HepG2 (cell line): ENCODE results near the gene INSIG1. TPM values are rescaled to one million over a fixed set of nuclear protein-coding genes. Genes with fewer than 3 reads are reported as not detected.

Experiments
- ATAC-seq: fragments of 200-7000 bp; cut with Tn5 transposase; 3 replicates; pipeline ENCODE4 v1.9.1; 2020; ENCODE audit warnings: mild to moderate bottlenecking, moderate library complexity
- BruUV-seq: library from RNA; stranded (reverse); fragments of 400-500 nt; replicated peaks from 2 replicates; lab custom pipeline; 2021; lab: Mats Ljungman, UMichigan
- CTCF ChIA-PET: fragments of 300-600 bp; formaldehyde crosslinking; extraction: SDS; loops from one replicate; lab custom pipeline; 2021; ENCODE audit warnings: low total read pairs, inconsistent platforms, low intra/inter-chr PET ratio; lab: Yijun Ruan, JAX
- POLR2A ChIA-PET: fragments of 350-600 bp; sonication (Branson Sonifier 250); formaldehyde crosslinking; loops from one replicate; lab custom pipeline; 2020; ENCODE audit warnings: antibody characterized with exemption, inconsistent platforms; lab: Yijun Ruan, JAX
- DNase-seq: peaks from one replicate; pipeline ENCODE4 v3.0.0-alpha.2; 2015; ENCODE audit warnings: low spot score
- FAIRE-seq: peaks from 3 replicates; lab custom pipeline; 2011; peaks lifted over from hg19 to GRCh38; lab: Jason Lieb, UNC
- H2AFZ ChIP-seq: one replicate; pipeline ENCODE4 v1.6.1; 2011; ENCODE audit warnings: low read length, inconsistent platforms
- H3K27ac ChIP-seq: fragments of 300-600 bp; 3 replicates; pipeline ENCODE4 v1.8.0; 2011; ENCODE audit warnings: mixed run types, mild to moderate bottlenecking, mixed read lengths, low read length, inconsistent platforms; ENCODE audit not compliant: insufficient read depth; ENCODE audit errors: extremely low read length
- H3K27me3 ChIP-seq, 2 experiments: fragments of 200-600 bp in 1 of 2; 2 replicates in 1 of 2; 3 replicates in 1 of 2; pipeline versions ENCODE4 v1.6.0 to v1.8.0; 2011; ENCODE audit warnings: low read length in 2 of 2, mild to moderate bottlenecking in 2 of 2, moderate library complexity in 2 of 2, inconsistent platforms in 1 of 2; ENCODE audit not compliant: insufficient read depth in 2 of 2, control insufficient read depth in 1 of 2
- H3K36me3 ChIP-seq, 2 experiments: fragments of 200-600 bp in 1 of 2; replicated peaks in 1 of 2; 2 replicates in 1 of 2; 3 replicates in 1 of 2; pipeline versions ENCODE4 v1.5.1 to v1.8.0; 2011; ENCODE audit warnings: low read length in 2 of 2, inconsistent platforms in 1 of 2; ENCODE audit not compliant: insufficient read depth in 2 of 2, control insufficient read depth in 1 of 2
- H3K4me1 ChIP-seq: 2 replicates; pipeline ENCODE4 v1.5.1; 2012; ENCODE audit warnings: low read length, inconsistent platforms; ENCODE audit not compliant: insufficient read depth
- H3K4me2 ChIP-seq: 2 replicates; pipeline ENCODE4 v1.6.0; 2011; ENCODE audit warnings: low read depth, low read length, inconsistent platforms
- H3K4me3 ChIP-seq, 3 experiments: fragments of 200-600 bp in 1 of 3; sonication (generic), shearing (Covaris generic) in 1 of 3; replicated peaks in 1 of 3; 2 replicates each; pipeline ENCODE4 v1.5.1; 2011 to 2016; ENCODE audit warnings: low read length in 3 of 3, inconsistent platforms in 2 of 3, low read depth in 2 of 3, mild to moderate bottlenecking in 2 of 3, control low read depth in 1 of 3, mixed read lengths in 1 of 3; ENCODE audit not compliant: insufficient read depth in 1 of 3
- H3K79me2 ChIP-seq: one replicate; pipeline ENCODE4 v1.6.1; 2011; ENCODE audit warnings: low read length, inconsistent platforms; ENCODE audit not compliant: insufficient read depth
- H3K9ac ChIP-seq: 2 replicates; pipeline ENCODE4 v1.6.0; 2011; ENCODE audit warnings: mild to moderate bottlenecking, low read depth, low read length, inconsistent platforms; ENCODE audit not compliant: insufficient read depth
- H3K9me3 ChIP-seq: 2 replicates; pipeline ENCODE4 v1.5.1; 2012; ENCODE audit warnings: mild to moderate bottlenecking, low read length
- H4K20me1 ChIP-seq: 2 replicates; pipeline ENCODE4 v1.6.0; 2011; ENCODE audit warnings: inconsistent platforms, mild to moderate bottlenecking, low read length, moderate library complexity; ENCODE audit not compliant: insufficient read depth
- ARHGAP35 ChIP-seq: sonication (generic); formaldehyde crosslinking; IDR thresholded peaks from 2 replicates; pipeline ENCODE4 v1.9.0; 2022; ENCODE audit warnings: mild to moderate bottlenecking, inconsistent platforms, moderate library complexity, missing genetic modification reagents, borderline replicate concordance
- ARNT2 ChIP-seq: sonication (generic); formaldehyde crosslinking; IDR thresholded peaks from 2 replicates; pipeline ENCODE4 v1.8.0; 2022; ENCODE audit warnings: mild to moderate bottlenecking, low read depth, missing genetic modification reagents, moderate library complexity
- BCL6 ChIP-seq: IDR thresholded peaks from 2 replicates; pipeline ENCODE4 v1.6.1; 2016; ENCODE audit warnings: missing genetic modification reagents, missing compliant biosample characterization
- GFI1 ChIP-seq: sonication (generic); formaldehyde crosslinking; IDR thresholded peaks from 2 replicates; pipeline ENCODE4 v1.5.0; 2020; ENCODE audit warnings: missing genetic modification reagents, mild to moderate bottlenecking, borderline replicate concordance
- HDAC2 ChIP-seq: sonication (generic); formaldehyde crosslinking; IDR thresholded peaks from 2 replicates; pipeline ENCODE4 v1.4.0; 2020; ENCODE audit warnings: missing genetic modification reagents
- HNF4A ChIP-seq: sonication (generic); formaldehyde crosslinking; IDR thresholded peaks from 2 replicates; pipeline ENCODE4 v1.4.0; 2020; ENCODE audit warnings: missing genetic modification reagents
- HOXA3 ChIP-seq: sonication (generic); formaldehyde crosslinking; IDR thresholded peaks from 2 replicates; pipeline ENCODE4 v1.5.0; 2020; ENCODE audit warnings: missing genetic modification reagents
- KLF6 ChIP-seq: IDR thresholded peaks from 2 replicates; pipeline ENCODE4 v1.8.0; 2016; ENCODE audit warnings: missing biosample characterization, missing genetic modification reagents
- MBD4 ChIP-seq: IDR thresholded peaks from 2 replicates; pipeline ENCODE4 v1.6.1; 2012; ENCODE audit warnings: low read length, inconsistent platforms, borderline replicate concordance
- NFKB2 ChIP-seq: sonication (generic); formaldehyde crosslinking; IDR thresholded peaks from 2 replicates; pipeline ENCODE4 v1.4.0; 2020; ENCODE audit warnings: missing genetic modification reagents, borderline replicate concordance
- RELA ChIP-seq: sonication (generic); formaldehyde crosslinking; IDR thresholded peaks from 2 replicates; pipeline ENCODE4 v1.4.0; 2020; ENCODE audit warnings: missing genetic modification reagents
- SP5 ChIP-seq: IDR thresholded peaks from 2 replicates; pipeline ENCODE4 v1.6.1; 2016; ENCODE audit warnings: low read depth, borderline replicate concordance
- STAG1 ChIP-seq: sonication (generic); formaldehyde crosslinking; IDR thresholded peaks from 2 replicates; pipeline ENCODE4 v1.4.0; 2020; ENCODE audit warnings: missing genetic modification reagents
- ZMAT3 ChIP-seq: sonication (generic); formaldehyde crosslinking; conservative IDR thresholded peaks from 2 replicates; pipeline ENCODE4 v1.7.0; 2021; ENCODE audit warnings: missing genetic modification reagents
- ZNF317 ChIP-seq: sonication (generic); formaldehyde crosslinking; IDR thresholded peaks from 2 replicates; pipeline ENCODE4 v1.5.0; 2020; ENCODE audit warnings: mild to moderate bottlenecking, missing genetic modification reagents
- ZNF329 ChIP-seq: sonication (generic); formaldehyde crosslinking; IDR thresholded peaks from 2 replicates; pipeline ENCODE4 v1.9.0; 2021; ENCODE audit warnings: low read depth, mild to moderate bottlenecking, missing genetic modification reagents
- WGBS: methylation state at CpG from one replicate; pipeline ENCODE4 v1.1.6; 2017; ENCODE audit warnings: low lambda C conversion rate; 5-methylcytosine and 5-hydroxymethylcytosine counted together
- in situ Hi-C: cut with HindIII; loops from 2 replicates; pipeline ENCODE4 v1.10.0; 2017; ENCODE audit warnings: low pct_unique_long_range_greater_than_20kb; ENCODE audit not compliant: extremely low pct_ligation_motif_present
- intact Hi-C: fragments of 100-400 bp; cut with micrococcal nuclease; formaldehyde crosslinking; loops from one replicate; pipeline ENCODE4 v1.10.0; 2022; ENCODE audit not compliant: unreplicated experiment
- polyA plus RNA-seq, 8 experiments: library from polyadenylated mRNA; depleted of rRNA in 3 of 8; stranded (reverse) in 7 of 8; unstranded in 1 of 8; fragments of >200 nt; fragmentation: Illumina TruSeq in 4 of 8; extraction: Trizol in 4 of 8; gene quantifications; 2 replicates each; pipeline versions ENCODE4 v1.2.1 to v1.2.3, GENCODE V29; 2011 to 2016; ENCODE audit warnings: low read depth in 4 of 8, missing spikeins in 1 of 8, mixed read lengths in 1 of 8; ENCODE audit not compliant: insufficient read depth in 1 of 8
- total RNA-seq, 5 experiments: library from RNA; depleted of rRNA; stranded (reverse); fragments of >200 nt; fragmentation: Illumina TruSeq; extraction: Trizol; gene quantifications; 2 replicates each; pipeline ENCODE4 v1.2.3, GENCODE V29; 2016; ENCODE audit warnings: low read depth in 1 of 5
- TF ChIP-seq, protein P1 (sequence below): sonication (generic); formaldehyde crosslinking; IDR thresholded peaks from 2 replicates; pipeline ENCODE4 v1.5.0; 2020; ENCODE audit warnings: missing genetic modification reagents
- TF ChIP-seq, protein P2 (sequence below): sonication (generic); formaldehyde crosslinking; IDR thresholded peaks from 2 replicates; pipeline ENCODE4 v1.4.0; 2020; ENCODE audit warnings: missing genetic modification reagents
- TF ChIP-seq, protein P3 (sequence below): sonication (generic); formaldehyde crosslinking; IDR thresholded peaks from 2 replicates; pipeline ENCODE4 v1.4.0; 2020; ENCODE audit warnings: missing genetic modification reagents

INSIG1 gene
- total and polyA plus RNA-seq, 2 of the 13 experiments (the other 11 are each of a cell fraction or from before 2014, with no cell fraction given), result 0.07 to 0.11 TPM

DNA sequence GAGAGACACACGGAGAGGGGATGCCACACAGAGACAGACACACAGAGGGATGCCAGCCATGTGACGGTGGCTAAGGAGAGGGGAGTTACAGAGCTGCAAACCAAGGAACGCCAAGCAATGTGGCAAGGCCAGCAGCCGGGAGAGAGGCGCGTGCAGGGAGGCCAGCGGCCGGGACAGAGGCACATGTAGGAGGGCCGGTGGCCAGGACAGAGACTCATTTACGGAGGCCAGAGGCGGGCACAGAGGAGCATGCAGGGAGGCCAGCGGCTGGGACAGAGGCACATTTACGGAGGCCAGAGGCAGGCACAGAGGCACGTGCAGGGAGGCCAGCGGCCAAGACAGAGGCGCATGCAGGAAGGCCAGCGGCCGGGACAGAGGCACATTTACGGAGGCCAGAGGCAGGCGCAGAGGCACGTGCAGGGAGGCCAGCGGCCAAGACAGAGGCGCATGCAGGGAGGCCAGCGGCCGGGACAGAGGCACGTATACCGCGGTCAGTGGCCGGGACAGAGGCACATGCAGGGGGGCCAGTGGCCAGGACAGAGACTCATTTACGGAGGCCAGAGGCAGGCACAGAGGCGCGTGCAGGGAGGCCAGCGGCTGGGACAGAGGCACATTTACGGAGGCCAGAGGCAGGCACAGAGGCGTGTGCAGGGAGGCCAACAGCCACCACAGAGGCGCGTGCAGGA is 40.4 kb downstream of the INSIG1 start:
- intact Hi-C loops (no loop called here), in situ Hi-C loops (no loop called here)
- 67% methylated on average over 37 of the region's 37 CpGs for WGBS
- Histone ChIP-seq H4K20me1 (no peaks in the 10 kb centered on the region), H3K4me3 (no peak overlapping the region), H2AFZ (no peak overlapping the region), H3K79me2 (no peaks in the 10 kb centered on the region), H3K4me1 (no peaks in the 10 kb centered on the region), H3K27ac (no peak overlapping the region), H3K27me3 (peaks cover 4 to 50% of the 10 kb centered on the region in 2 experiments; a peak in 3 of 5 replicates), H3K4me2 (no peak overlapping the region), H3K9ac (no peak overlapping the region), H3K36me3 (no peaks in the 10 kb centered on the region), H3K9me3 (no peaks in the 10 kb centered on the region)
- no peak for FAIRE-seq
- no TSS peak for BruUV-seq
- ATAC-seq, result no peak
- ChIA-PET CTCF (no interaction called here), POLR2A (no interaction called here)
- no peak for DNase-seq
- no peak for TF ChIP-seq ZMAT3 (CRISPR knock-in tag)
- TF ChIP-seq NFKB2 (CRISPR knock-in tag), result no peak
- TF ChIP-seq, protein P1, sequence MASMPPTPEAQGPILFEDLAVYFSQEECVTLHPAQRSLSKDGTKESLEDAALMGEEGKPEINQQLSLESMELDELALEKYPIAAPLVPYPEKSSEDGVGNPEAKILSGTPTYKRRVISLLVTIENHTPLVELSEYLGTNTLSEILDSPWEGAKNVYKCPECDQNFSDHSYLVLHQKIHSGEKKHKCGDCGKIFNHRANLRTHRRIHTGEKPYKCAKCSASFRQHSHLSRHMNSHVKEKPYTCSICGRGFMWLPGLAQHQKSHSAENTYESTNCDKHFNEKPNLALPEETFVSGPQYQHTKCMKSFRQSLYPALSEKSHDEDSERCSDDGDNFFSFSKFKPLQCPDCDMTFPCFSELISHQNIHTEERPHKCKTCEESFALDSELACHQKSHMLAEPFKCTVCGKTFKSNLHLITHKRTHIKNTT (CRISPR knock-in tag), result no peak
- TF ChIP-seq ARHGAP35 (CRISPR knock-in tag), result no peak
- no peak for TF ChIP-seq STAG1 (CRISPR knock-in tag)
- TF ChIP-seq, protein P2, sequence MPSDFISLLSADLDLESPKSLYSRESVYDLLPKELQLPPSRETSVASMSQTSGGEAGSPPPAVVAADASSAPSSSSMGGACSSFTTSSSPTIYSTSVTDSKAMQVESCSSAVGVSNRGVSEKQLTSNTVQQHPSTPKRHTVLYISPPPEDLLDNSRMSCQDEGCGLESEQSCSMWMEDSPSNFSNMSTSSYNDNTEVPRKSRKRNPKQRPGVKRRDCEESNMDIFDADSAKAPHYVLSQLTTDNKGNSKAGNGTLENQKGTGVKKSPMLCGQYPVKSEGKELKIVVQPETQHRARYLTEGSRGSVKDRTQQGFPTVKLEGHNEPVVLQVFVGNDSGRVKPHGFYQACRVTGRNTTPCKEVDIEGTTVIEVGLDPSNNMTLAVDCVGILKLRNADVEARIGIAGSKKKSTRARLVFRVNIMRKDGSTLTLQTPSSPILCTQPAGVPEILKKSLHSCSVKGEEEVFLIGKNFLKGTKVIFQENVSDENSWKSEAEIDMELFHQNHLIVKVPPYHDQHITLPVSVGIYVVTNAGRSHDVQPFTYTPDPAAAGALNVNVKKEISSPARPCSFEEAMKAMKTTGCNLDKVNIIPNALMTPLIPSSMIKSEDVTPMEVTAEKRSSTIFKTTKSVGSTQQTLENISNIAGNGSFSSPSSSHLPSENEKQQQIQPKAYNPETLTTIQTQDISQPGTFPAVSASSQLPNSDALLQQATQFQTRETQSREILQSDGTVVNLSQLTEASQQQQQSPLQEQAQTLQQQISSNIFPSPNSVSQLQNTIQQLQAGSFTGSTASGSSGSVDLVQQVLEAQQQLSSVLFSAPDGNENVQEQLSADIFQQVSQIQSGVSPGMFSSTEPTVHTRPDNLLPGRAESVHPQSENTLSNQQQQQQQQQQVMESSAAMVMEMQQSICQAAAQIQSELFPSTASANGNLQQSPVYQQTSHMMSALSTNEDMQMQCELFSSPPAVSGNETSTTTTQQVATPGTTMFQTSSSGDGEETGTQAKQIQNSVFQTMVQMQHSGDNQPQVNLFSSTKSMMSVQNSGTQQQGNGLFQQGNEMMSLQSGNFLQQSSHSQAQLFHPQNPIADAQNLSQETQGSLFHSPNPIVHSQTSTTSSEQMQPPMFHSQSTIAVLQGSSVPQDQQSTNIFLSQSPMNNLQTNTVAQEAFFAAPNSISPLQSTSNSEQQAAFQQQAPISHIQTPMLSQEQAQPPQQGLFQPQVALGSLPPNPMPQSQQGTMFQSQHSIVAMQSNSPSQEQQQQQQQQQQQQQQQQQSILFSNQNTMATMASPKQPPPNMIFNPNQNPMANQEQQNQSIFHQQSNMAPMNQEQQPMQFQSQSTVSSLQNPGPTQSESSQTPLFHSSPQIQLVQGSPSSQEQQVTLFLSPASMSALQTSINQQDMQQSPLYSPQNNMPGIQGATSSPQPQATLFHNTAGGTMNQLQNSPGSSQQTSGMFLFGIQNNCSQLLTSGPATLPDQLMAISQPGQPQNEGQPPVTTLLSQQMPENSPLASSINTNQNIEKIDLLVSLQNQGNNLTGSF (CRISPR knock-in tag), result no peak
- TF ChIP-seq ZNF329 (CRISPR knock-in tag), result no peak
- TF ChIP-seq RELA (CRISPR knock-in tag), result no peak
- no peak for TF ChIP-seq SP5 (CRISPR knock-in tag)
- no peak for TF ChIP-seq KLF6 (CRISPR knock-in tag)
- TF ChIP-seq ARNT2, result no peak
- TF ChIP-seq BCL6 (CRISPR knock-in tag), result no peak
- TF ChIP-seq, protein P3, sequence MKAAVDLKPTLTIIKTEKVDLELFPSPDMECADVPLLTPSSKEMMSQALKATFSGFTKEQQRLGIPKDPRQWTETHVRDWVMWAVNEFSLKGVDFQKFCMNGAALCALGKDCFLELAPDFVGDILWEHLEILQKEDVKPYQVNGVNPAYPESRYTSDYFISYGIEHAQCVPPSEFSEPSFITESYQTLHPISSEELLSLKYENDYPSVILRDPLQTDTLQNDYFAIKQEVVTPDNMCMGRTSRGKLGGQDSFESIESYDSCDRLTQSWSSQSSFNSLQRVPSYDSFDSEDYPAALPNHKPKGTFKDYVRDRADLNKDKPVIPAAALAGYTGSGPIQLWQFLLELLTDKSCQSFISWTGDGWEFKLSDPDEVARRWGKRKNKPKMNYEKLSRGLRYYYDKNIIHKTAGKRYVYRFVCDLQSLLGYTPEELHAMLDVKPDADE (CRISPR knock-in tag), result no peak
- no peak for TF ChIP-seq MBD4
- TF ChIP-seq ZNF317 (CRISPR knock-in tag), result no peak
- no peak for TF ChIP-seq GFI1 (CRISPR knock-in tag)
- TF ChIP-seq HDAC2, result no peak
- no peak for TF ChIP-seq HOXA3
- TF ChIP-seq HNF4A (CRISPR knock-in tag), result no peak
